Measurements from ENCODE around the gene TAF6L. TPM values are rescaled to one million over a fixed set of nuclear protein-coding genes. Genes with fewer than 3 reads are reported as not detected.

The TAF6L gene
- total RNA-seq: 11.8 and 13.9 TPM in 2 replicates

GRCh38 chr11:62771144-62772021 lies at the start of gene TAF6L:
Gene TAF6L, plus strand, starts transcription at chr11:62771396. Its CDS starts 4,388 bp downstream, at chr11:62775784.

GRCh38 chr11:62727165-62727871 lies 43.9 kb upstream of the TAF6L start, which contains the start of gene HNRNPUL2:
Gene HNRNPUL2, minus strand, starts transcription at chr11:62727457. Its CDS starts 301 bp downstream, at chr11:62727156.

GRCh38 chr11:62728171-62728988 lies 42.8 kb upstream of the TAF6L start, which contains the start of gene TTC9C:
Gene TTC9C, plus strand, starts transcription at chr11:62728486. Its CDS starts 363 bp downstream, at chr11:62728849.

GRCh38 chr11:62753736-62754603 lies 17.2 kb upstream of the TAF6L start, which contains the start of gene ZBTB3:
Gene ZBTB3, minus strand, starts transcription at chr11:62754160. Its CDS starts 496 bp downstream, at chr11:62753664.

GRCh38 chr11:62787005-62787759 lies 16.0 kb downstream of the TAF6L start, which contains the start of gene TMEM179B:
Gene TMEM179B, plus strand, starts transcription at chr11:62787402. Its CDS starts 30 bp downstream, at chr11:62787432.

GRCh38 chr11:62791501-62792201 lies 20.5 kb downstream of the TAF6L start, which contains the start of gene TMEM223:
Gene TMEM223, minus strand, starts transcription at chr11:62792006. Its CDS starts 12 bp downstream, at chr11:62791994.

GRCh38 chr11:62805076-62805892 lies 34.1 kb downstream of the TAF6L start, which contains the start of gene NXF1:
Gene NXF1, minus strand, starts transcription at chr11:62805440. Its CDS starts 84 bp downstream, at chr11:62805356.

GRCh38 chr11:62831520-62832335 lies 60.5 kb downstream of the TAF6L start, which contains the start of gene STX5:
Gene STX5, minus strand, starts transcription at chr11:62832051. Its CDS starts 808 bp downstream, at chr11:62831243.

GRCh38 chr11:62832336-62833234 lies 61.4 kb downstream of the TAF6L start, which contains the start of gene TEX54:
Gene TEX54, minus strand, starts transcription at chr11:62832841.

Other genes starting within 250 kb of the TAF6L start
- gene AHNAK, start 224.6 kb upstream of the TAF6L start, total RNA-seq: 438 and 502 TPM in 2 replicates
- 1,923 and 1,968 TPM in 2 replicates for gene EEF1G, start 197.5 kb upstream of the TAF6L start, total RNA-seq
- gene TUT1, start 179.9 kb upstream of the TAF6L start, total RNA-seq: 10.5 and 11.9 TPM in 2 replicates
- 45.8 and 56.8 TPM in 2 replicates for gene MTA2, start 169.5 kb upstream of the TAF6L start, total RNA-seq
- gene EML3, start 158.6 kb upstream of the TAF6L start, total RNA-seq: 50.7 and 57.5 TPM in 2 replicates
- 24.8 and 25.3 TPM in 2 replicates for gene ROM1, start 158.1 kb upstream of the TAF6L start, total RNA-seq
- 30.9 and 37.1 TPM in 2 replicates for gene B3GAT3, start 149.4 kb upstream of the TAF6L start, total RNA-seq
- gene GANAB, start 124.8 kb upstream of the TAF6L start, total RNA-seq: 322 and 338 TPM in 2 replicates
- gene INTS5, start 118.1 kb upstream of the TAF6L start, total RNA-seq: 24.1 and 26.5 TPM in 2 replicates
- 24.8 and 38.0 TPM in 2 replicates for gene C11orf98, start 106.2 kb upstream of the TAF6L start, total RNA-seq
- gene CSKMT, start 106.1 kb upstream of the TAF6L start, total RNA-seq: 2.4 and 3.7 TPM in 2 replicates
- 7.5 and 8.7 TPM in 2 replicates for gene UQCC3, start 99.7 kb upstream of the TAF6L start, total RNA-seq
- 4.2 and 7.4 TPM in 2 replicates for gene LBHD1, start 99.1 kb upstream of the TAF6L start, total RNA-seq
- 115 and 150 TPM in 2 replicates for gene UBXN1, start 92.3 kb upstream of the TAF6L start, total RNA-seq
- gene LRRN4CL, start 81.9 kb upstream of the TAF6L start, total RNA-seq: 8.5 and 15.5 TPM in 2 replicates
- gene BSCL2, start 64.0 kb upstream of the TAF6L start, total RNA-seq: 15.4 and 27.1 TPM in 2 replicates
- not detected in 2 replicates for gene GNG3, start 63.7 kb upstream of the TAF6L start, total RNA-seq
- 18.1 and 23.8 TPM in 2 replicates for gene HNRNPUL2, start 43.9 kb upstream of the TAF6L start, total RNA-seq
- gene TTC9C, start 42.9 kb upstream of the TAF6L start, total RNA-seq: 22.8 and 36.6 TPM in 2 replicates
- 9.4 and 10.8 TPM in 2 replicates for gene ZBTB3, start 17.2 kb upstream of the TAF6L start, total RNA-seq
- gene POLR2G, start 9.8 kb upstream of the TAF6L start, total RNA-seq: 66.3 and 67.2 TPM in 2 replicates
- 60.1 and 80.1 TPM in 2 replicates for gene TMEM179B, start 16.0 kb downstream of the TAF6L start, total RNA-seq
- gene TMEM223, start 20.6 kb downstream of the TAF6L start, total RNA-seq: 25.8 and 27.7 TPM in 2 replicates
- gene NXF1, start 34.0 kb downstream of the TAF6L start, total RNA-seq: 33.1 and 35.5 TPM in 2 replicates
- gene STX5, start 60.7 kb downstream of the TAF6L start, total RNA-seq: 31.7 and 41.2 TPM in 2 replicates
- gene TEX54, start 61.4 kb downstream of the TAF6L start, total RNA-seq: not detected in 2 replicates
- gene WDR74, start 68.2 kb downstream of the TAF6L start, total RNA-seq: 24.5 and 29.2 TPM in 2 replicates
- 96.0 and 99.3 TPM in 2 replicates for gene SLC3A2, start 109.5 kb downstream of the TAF6L start, total RNA-seq
- gene CHRM1, start 150.0 kb downstream of the TAF6L start, total RNA-seq: not detected in 2 replicates
- gene SLC22A6, start 213.6 kb downstream of the TAF6L start, total RNA-seq: not detected in 2 replicates
- not detected in 2 replicates for gene SLC22A8, start 244.4 kb downstream of the TAF6L start, total RNA-seq